Esophagus squamous epithelium (tissue), 5 donors: ENCODE data around the gene RFPL3. TPM values are rescaled to one million over a fixed set of nuclear protein-coding genes. Genes with fewer than 3 reads are reported as not detected.

ENCODE experiments used
- DNase-seq: peaks from one replicate; lab custom pipeline; 2025; lab: John Stamatoyannopoulos, UW
- H3K27ac ChIP-seq, 4 donors: fragments of 200-600 bp; sonication (generic); one replicate each; pipeline ENCODE4 v1.5.1; 2016 to 2019; ENCODE audit warnings: mild to moderate bottlenecking in 1 of 4
- H3K27me3 ChIP-seq, 4 donors: fragments of 200-600 bp; sonication (generic); 1 replicate in 3 of 4; 2 replicates in 1 of 4; pipeline versions ENCODE4 v1.5.1 to v1.6.0; 2017 to 2021; ENCODE audit warnings: antibody characterized with exemption in 1 of 4
- H3K36me3 ChIP-seq, 3 donors: fragments of 200-600 bp; sonication (generic); one replicate each; pipeline ENCODE4 v1.5.1; 2016 to 2019
- H3K4me1 ChIP-seq, 3 donors: fragments of 200-600 bp; sonication (generic); one replicate each; pipeline ENCODE4 v1.5.1; 2017 to 2019
- H3K4me3 ChIP-seq, 4 donors: fragments of 200-600 bp; sonication (generic); 1 replicate in 3 of 4; 2 replicates in 1 of 4; pipeline ENCODE4 v1.5.1; 2016 to 2019; ENCODE audit warnings: mild to moderate bottlenecking in 2 of 4, moderate library complexity in 1 of 4
- H3K9me3 ChIP-seq, 3 donors: fragments of 200-600 bp; sonication (generic); one replicate each; pipeline ENCODE4 v1.5.1; 2016 to 2019
- POLR2A ChIP-seq, 4 donors: fragments of 450-650 bp; IDR thresholded peaks; one replicate each; pipeline ENCODE4 v1.6.1; 2017; ENCODE audit warnings: antibody characterized with exemption in 4 of 4, mild to moderate bottlenecking in 4 of 4, moderate library complexity in 3 of 4
- WGBS, 2 donors: methylation state at CpG; one replicate each; pipeline ENCODE4 v1.1.5; 2018; 5-methylcytosine and 5-hydroxymethylcytosine counted together
- intact Hi-C: fragments of 100-400 bp; cut with DNase I; formaldehyde crosslinking; loops from one replicate; pipeline ENCODE4 v1.15.0; 2022
- total RNA-seq, 4 donors: library from RNA; depleted of rRNA; stranded (reverse); fragments of >200 nt; gene quantifications; one replicate each; pipeline ENCODE4 v1.1.0, GENCODE V29; 2016
- TF ChIP-seq, protein P1 (sequence below), 6 experiments: fragments of 450-650 bp in 4 of 6; fragments of 200-600 bp in 2 of 6; sonication (generic) in 2 of 6; IDR thresholded peaks; one replicate each; pipeline ENCODE4 v1.5.1; 2016 to 2019; ENCODE audit warnings: antibody characterized with exemption in 6 of 6, mild to moderate bottlenecking in 4 of 6, moderate library complexity in 4 of 6
- donor health status: DM: yes; HTN: yes; CAD: no.

Gene RFPL3
- total RNA-seq, 4 donors from 2014 or later: not detected

DNA sequence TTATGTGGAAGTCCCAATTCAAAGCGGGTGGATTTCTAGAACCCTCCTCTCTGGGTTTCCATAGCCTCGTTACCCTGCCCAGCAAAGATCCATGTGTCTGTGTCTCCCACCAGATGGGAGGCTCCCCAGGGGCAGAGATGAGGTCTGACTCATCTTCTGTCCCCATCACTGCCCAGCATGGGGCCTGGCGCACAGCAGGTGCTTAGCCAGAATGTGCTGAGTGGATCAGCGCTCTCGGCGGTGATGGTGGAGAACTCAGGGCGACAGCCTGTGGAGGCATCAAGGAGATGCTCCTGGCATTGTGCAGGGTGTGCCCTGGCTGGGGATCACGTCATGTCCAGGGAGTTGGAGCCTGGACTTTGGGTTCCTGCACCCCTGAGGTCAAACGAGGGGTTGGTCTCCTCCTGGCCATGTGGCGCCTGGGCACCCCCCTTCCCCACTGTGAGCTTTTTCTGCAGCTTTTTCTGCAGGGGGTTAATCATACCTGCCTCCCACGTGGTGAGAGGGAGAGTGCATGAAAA lies 46.1 kb upstream of the RFPL3 start:
- Histone ChIP-seq H3K36me3 (no peaks in the 10 kb centered on the region), H3K27me3 (peaks cover 0 to 43% (median 0%) of the 10 kb centered on the region in 4 donors), H3K4me3 (no peak overlapping the region), H3K4me1 (no peaks in the 10 kb centered on the region), H3K9me3 (no peaks in the 10 kb centered on the region), H3K27ac (no peak overlapping the region)
- TF ChIP-seq, protein P1, sequence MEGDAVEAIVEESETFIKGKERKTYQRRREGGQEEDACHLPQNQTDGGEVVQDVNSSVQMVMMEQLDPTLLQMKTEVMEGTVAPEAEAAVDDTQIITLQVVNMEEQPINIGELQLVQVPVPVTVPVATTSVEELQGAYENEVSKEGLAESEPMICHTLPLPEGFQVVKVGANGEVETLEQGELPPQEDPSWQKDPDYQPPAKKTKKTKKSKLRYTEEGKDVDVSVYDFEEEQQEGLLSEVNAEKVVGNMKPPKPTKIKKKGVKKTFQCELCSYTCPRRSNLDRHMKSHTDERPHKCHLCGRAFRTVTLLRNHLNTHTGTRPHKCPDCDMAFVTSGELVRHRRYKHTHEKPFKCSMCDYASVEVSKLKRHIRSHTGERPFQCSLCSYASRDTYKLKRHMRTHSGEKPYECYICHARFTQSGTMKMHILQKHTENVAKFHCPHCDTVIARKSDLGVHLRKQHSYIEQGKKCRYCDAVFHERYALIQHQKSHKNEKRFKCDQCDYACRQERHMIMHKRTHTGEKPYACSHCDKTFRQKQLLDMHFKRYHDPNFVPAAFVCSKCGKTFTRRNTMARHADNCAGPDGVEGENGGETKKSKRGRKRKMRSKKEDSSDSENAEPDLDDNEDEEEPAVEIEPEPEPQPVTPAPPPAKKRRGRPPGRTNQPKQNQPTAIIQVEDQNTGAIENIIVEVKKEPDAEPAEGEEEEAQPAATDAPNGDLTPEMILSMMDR (IDR thresholded peaks at IDR 0.05): no peak
- intact Hi-C loops: no loop called here
- DNase-seq: no peak
- WGBS, 2 donors: 59 to 64% methylated on average over 5 to 8 of the region's 11 CpGs

DNA sequence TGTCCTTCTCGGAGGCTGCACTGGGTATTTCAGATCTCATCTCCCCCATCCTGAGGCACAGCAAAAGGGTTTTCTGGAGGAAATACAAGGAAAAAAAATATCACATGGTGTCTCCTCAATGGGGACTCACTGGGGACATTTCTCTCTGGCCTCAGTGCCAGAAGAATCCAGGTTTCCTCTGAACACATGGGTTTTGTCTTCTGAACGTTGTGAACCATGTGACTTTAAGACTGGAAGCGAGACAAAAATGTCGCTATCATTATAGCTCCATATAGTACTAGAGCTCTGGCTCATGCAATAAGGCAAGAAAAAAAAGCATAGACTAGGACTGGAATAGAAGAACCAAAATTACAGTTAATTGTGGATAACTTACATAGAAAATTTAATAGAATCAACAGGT lies 44.9 kb upstream of the RFPL3 start:
- H3K4me3 ChIP-seq: no peak overlapping the region
- TF ChIP-seq POLR2A (IDR thresholded peaks at IDR 0.05): no peak
- TF ChIP-seq, protein P1 (IDR thresholded peaks at IDR 0.05): no peak
- intact Hi-C loops: no loop called here
- DNase-seq: no peak
- no peaks in the 10 kb centered on the region for H3K4me1 ChIP-seq
- WGBS, 2 donors: 73 to 75% methylated on average over 4 of the region's 4 CpGs
- H3K27ac ChIP-seq: no peak overlapping the region
- H3K27me3 ChIP-seq: peaks cover 0 to 31% (median 0%) of the 10 kb centered on the region in 4 donors
- no peaks in the 10 kb centered on the region for H3K9me3 ChIP-seq
- no peaks in the 10 kb centered on the region for H3K36me3 ChIP-seq

DNA sequence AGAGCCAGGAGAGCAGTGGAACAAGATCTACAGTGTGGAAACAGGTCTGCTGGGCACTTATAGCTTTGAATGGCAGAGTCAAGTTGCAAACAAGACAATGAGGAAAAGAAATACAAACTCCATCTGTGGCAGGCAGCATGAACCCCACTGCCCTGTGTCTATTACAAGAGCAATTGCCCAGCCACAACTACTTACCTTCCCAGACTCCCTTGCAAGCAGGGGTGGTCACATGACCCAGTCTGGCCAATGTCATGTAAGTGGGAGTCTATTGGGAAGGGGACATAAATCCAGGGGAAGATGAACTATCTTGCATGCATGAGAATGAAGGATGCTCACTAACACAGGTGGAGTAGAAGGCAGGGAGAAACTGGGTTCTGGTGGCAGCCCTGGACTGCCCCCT lies 44.1 kb upstream of the RFPL3 start:
- intact Hi-C loops: no loop called here
- Histone ChIP-seq H3K4me1 (no peaks in the 10 kb centered on the region), H3K27ac (no peak overlapping the region), H3K36me3 (no peaks in the 10 kb centered on the region), H3K27me3 (peaks cover 0 to 31% (median 0%) of the 10 kb centered on the region in 4 donors), H3K4me3 (no peak overlapping the region), H3K9me3 (no peaks in the 10 kb centered on the region)
- DNase-seq: no peak
- TF ChIP-seq, protein P1 (IDR thresholded peaks at IDR 0.05): no peak
- no peak for TF ChIP-seq POLR2A (IDR thresholded peaks at IDR 0.05)

DNA sequence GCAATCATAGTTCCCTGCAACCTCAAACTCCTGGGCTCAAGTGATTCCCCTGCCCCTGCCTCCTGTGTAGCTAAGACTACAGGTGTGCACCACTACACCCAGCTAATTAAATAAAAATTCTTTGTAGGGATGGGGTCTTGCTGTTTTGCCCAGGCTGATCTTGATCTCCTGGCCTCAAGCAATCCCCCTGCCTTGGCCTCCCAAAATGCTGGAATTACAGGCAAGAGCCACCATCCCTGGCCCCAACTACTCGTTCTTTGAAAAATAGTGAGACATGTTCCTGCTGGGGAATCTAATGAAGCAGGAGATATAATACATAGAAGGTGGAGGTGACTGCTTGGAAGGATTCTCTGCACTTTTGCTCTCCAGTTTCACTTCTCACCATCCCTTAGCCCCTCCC lies 40.1 kb upstream of the RFPL3 start:
- Histone ChIP-seq H3K4me3 (no peak overlapping the region), H3K36me3 (no peaks in the 10 kb centered on the region), H3K9me3 (no peaks in the 10 kb centered on the region), H3K27me3 (peaks cover 0 to 7% (median 0%) of the 10 kb centered on the region in 4 donors), H3K4me1 (no peaks in the 10 kb centered on the region), H3K27ac (no peak overlapping the region)
- no peak for TF ChIP-seq POLR2A (IDR thresholded peaks at IDR 0.05)
- TF ChIP-seq, protein P1 (IDR thresholded peaks at IDR 0.05): no peak
- WGBS, 2 donors: 0 to 33% methylated on average over 1 of the region's 1 CpG
- DNase-seq: no peak
- intact Hi-C loops: no loop called here

DNA sequence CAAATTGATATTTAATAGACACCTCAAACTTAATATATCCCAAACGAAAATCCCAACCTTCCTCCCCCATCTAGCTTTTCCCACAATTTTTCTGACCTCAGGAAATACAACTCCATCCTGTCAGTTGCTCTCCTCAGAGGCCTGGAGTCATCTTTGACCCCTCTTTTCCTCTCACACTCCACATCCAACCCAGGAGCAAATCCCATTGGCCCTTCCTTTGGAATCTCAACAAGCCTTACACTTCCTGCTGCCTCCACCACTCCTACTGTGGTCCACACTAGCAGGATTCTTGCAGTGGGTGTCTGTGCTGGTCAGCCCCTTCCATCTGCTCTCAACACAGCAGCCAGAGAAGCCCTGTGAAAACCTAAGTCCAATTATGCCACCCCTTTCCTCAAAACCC lies 39.3 kb upstream of the RFPL3 start:
- TF ChIP-seq, protein P1 (IDR thresholded peaks at IDR 0.05): no peak
- no peak for TF ChIP-seq POLR2A (IDR thresholded peaks at IDR 0.05)
- Histone ChIP-seq H3K9me3 (no peaks in the 10 kb centered on the region), H3K4me1 (no peaks in the 10 kb centered on the region), H3K27ac (no peak overlapping the region), H3K4me3 (no peak overlapping the region), H3K36me3 (no peaks in the 10 kb centered on the region), H3K27me3 (peaks cover 0 to 7% (median 0%) of the 10 kb centered on the region in 4 donors)
- no peak for DNase-seq
- intact Hi-C loops: no loop called here
- 10 to 30% methylated on average over 1 of the region's 1 CpG for WGBS, 2 donors
